IgD-negative memory B cell (primary cell): Measurements from ENCODE around the gene PUSL1. TPM values are rescaled to one million over a fixed set of nuclear protein-coding genes. Genes with fewer than 3 reads are reported as not detected.
A peak's percentile ranks its signal among the peaks of the same experiment; 100 is the strongest.
"Not testable (repeated sequence)": the region's sequence is repeated elsewhere in the genome, so short reads cannot be mapped to it uniquely, and the experiment has no call there.

Experiments
- H3K27ac Mint-ChIP-seq, 3 donors: one replicate each; pipeline ENCODE4 v1.8.0; 2020 to 2022; ENCODE audit warnings: mild to moderate bottlenecking in 3 of 3, mixed read lengths in 3 of 3, moderate library complexity in 1 of 3
- H3K27me3 Mint-ChIP-seq: one replicate; pipeline ENCODE4 v1.8.0; 2021; ENCODE audit warnings: mixed read lengths
- H3K36me3 Mint-ChIP-seq: one replicate; pipeline ENCODE4 v1.8.0; 2020; ENCODE audit warnings: mild to moderate bottlenecking, mixed read lengths
- H3K4me1 Mint-ChIP-seq, 3 donors: one replicate each; pipeline ENCODE4 v1.8.0; 2020 to 2022; ENCODE audit warnings: mixed read lengths in 3 of 3, mild to moderate bottlenecking in 1 of 3
- H3K4me3 Mint-ChIP-seq, 4 donors: one replicate each; pipeline ENCODE4 v1.8.0; 2020 to 2022; ENCODE audit warnings: mild to moderate bottlenecking in 4 of 4, mixed read lengths in 4 of 4, moderate library complexity in 3 of 4
- H3K9me3 Mint-ChIP-seq, 3 donors: one replicate each; pipeline ENCODE4 v1.8.0; 2020 to 2021; ENCODE audit warnings: mixed read lengths in 3 of 3, mild to moderate bottlenecking in 1 of 3
- polyA plus RNA-seq: library from polyadenylated mRNA; unstranded; fragments of 300-500 nt; fragmentation: Illumina TruSeq; gene quantifications from one replicate; pipeline ENCODE4 v1.2.3, GENCODE V29; 2021

PUSL1 gene
- polyA plus RNA-seq, 1 donor from 2014 or later: 21.0 TPM

GRCh38 chr1:1307261-1307922 is 1.0 kb upstream of the PUSL1 start:
- H3K4me1 Mint-ChIP-seq: peaks cover 12 to 18% (median 13%) of the 10 kb centered on the region in 3 donors

DNA sequence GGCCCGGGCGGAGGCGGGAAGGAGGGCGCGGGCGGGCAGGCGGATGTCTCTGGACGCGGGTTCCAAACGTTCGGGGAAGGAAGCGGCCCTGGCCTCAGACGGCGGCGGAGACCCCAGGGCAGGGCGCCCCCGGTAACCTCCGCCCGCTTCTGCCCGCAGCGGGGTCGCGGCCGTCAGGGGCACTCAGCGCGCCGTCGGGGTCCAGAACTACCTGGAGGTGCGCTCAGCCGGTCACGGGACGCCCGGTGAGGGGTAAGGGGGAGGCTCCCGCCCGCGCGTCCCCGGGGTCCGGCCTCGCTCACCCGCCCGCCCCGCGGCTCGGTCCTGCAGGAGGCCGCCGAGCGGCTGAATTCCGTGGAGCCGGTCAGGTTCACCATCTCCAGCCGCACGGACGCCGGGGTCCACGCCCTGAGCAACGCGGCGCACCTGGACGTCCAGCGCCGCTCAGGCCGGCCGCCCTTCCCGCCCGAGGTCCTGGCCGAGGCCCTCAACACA is 406 bp downstream of the PUSL1 start:
- Mint-ChIP-seq H3K27me3 (no peaks in the 10 kb centered on the region), H3K27ac (peak overlapping the region; percentile 62 to 99 (median 88)), H3K4me3 (peak overlapping the region; percentile 87 to 95 (median 94)), H3K36me3 (no peaks in the 10 kb centered on the region), H3K9me3 (no peaks in the 10 kb centered on the region), H3K4me1 (peaks cover 12 to 20% (median 13%) of the 10 kb centered on the region in 3 donors)

More at GRCh38 chr1:1307261-1307922, 1.0 kb upstream of the PUSL1 start:
- H3K27ac Mint-ChIP-seq: peak overlapping the region in 2 of 3 donors; percentile 81 to 95
- H3K27me3 Mint-ChIP-seq: no peaks in the 10 kb centered on the region
- H3K4me3 Mint-ChIP-seq: peak overlapping the region; percentile 87 to 96 (median 94)
- no peaks in the 10 kb centered on the region for H3K36me3 Mint-ChIP-seq
- H3K9me3 Mint-ChIP-seq: no peaks in the 10 kb centered on the region

GRCh38 chr1:1309251-1310108 is 1.1 kb downstream of the PUSL1 start:
- Mint-ChIP-seq H3K27me3 (no peaks in the 10 kb centered on the region), H3K4me1 (peaks cover 12 to 20% (median 13%) of the 10 kb centered on the region in 3 donors), H3K4me3 (peak overlapping the region; percentile 72 to 85 (median 78)), H3K27ac (peak overlapping the region in 2 of 3 donors; percentile 39 to 71), H3K36me3 (no peaks in the 10 kb centered on the region), H3K9me3 (no peaks in the 10 kb centered on the region)

DNA sequence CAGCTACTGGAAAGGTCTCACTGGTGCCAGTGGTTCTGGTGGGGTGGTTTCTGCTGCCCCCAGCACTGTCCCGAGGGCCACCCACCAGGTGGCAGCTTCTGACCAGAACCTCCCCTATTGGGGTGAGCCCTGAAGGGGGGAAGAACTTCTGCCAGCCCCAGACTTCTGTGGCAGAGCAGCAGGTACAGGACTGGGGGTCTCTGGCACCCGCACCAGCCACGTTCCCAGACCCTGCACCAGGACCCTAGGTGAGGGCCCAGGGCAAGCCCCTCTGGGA is 1.6 kb downstream of the PUSL1 start:
- no peaks in the 10 kb centered on the region for H3K36me3 Mint-ChIP-seq
- peaks cover 10 to 16% (median 12%) of the 10 kb centered on the region in 3 donors for H3K4me1 Mint-ChIP-seq
- H3K4me3 Mint-ChIP-seq: peak overlapping the region; percentile 17 to 72 (median 46)
- peak overlapping the region in 1 of 3 donors; percentile 71 for H3K27ac Mint-ChIP-seq
- no peaks in the 10 kb centered on the region for H3K9me3 Mint-ChIP-seq
- no peaks in the 10 kb centered on the region for H3K27me3 Mint-ChIP-seq

DNA sequence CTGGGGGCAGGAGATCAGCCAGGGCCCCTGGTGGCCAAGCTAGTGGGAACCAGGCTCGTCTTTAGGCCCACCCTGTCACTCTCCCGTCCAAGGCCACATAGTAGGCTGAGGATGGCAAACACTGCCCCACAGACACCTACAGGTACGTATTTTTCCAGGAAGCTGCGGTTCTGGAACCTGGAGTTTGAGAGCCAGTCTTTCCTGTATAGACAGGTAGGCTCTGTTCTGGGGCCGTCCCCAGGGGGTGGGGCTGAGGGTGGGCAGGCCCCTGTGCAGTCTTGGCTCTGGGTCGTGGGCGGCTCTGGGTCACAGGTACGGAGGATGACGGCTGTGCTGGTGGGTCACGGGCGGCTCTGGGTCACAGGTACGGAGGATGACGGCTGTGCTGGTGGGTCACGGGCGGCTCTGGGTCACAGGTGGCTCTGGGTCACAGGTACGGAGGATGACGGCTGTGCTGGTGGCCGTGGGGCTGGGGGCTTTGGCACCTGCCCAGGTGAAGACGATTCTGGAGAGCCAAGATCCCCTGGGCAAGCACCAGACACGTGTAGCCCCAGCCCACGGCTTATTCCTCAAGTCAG is 2.2 kb downstream of the PUSL1 start:
- Mint-ChIP-seq H3K4me3 (peak overlapping the region in 3 of 4 donors; percentile 50 to 72 (median 51)), H3K4me1 (peaks cover 9 to 14% (median 10%) of the 10 kb centered on the region in 3 donors), H3K27me3 (no peaks in the 10 kb centered on the region), H3K9me3 (no peaks in the 10 kb centered on the region), H3K27ac (peak overlapping the region in 1 of 3 donors; percentile 71), H3K36me3 (no peaks in the 10 kb centered on the region)

- peaks cover 5 to 9% (median 6%) of the 10 kb centered on the region in 3 donors for H3K4me1 Mint-ChIP-seq
- peak overlapping the region in 1 of 4 donors; percentile 51 for H3K4me3 Mint-ChIP-seq
- no peaks in the 10 kb centered on the region for H3K9me3 Mint-ChIP-seq
- H3K27me3 Mint-ChIP-seq: no peaks in the 10 kb centered on the region
- peak overlapping the region in 1 of 3 donors; percentile 71 for H3K27ac Mint-ChIP-seq
- H3K36me3 Mint-ChIP-seq: no peaks in the 10 kb centered on the region
These were observed 3.0 kb downstream of the PUSL1 start for GRCh38 chr1:1311107-1312104.

DNA sequence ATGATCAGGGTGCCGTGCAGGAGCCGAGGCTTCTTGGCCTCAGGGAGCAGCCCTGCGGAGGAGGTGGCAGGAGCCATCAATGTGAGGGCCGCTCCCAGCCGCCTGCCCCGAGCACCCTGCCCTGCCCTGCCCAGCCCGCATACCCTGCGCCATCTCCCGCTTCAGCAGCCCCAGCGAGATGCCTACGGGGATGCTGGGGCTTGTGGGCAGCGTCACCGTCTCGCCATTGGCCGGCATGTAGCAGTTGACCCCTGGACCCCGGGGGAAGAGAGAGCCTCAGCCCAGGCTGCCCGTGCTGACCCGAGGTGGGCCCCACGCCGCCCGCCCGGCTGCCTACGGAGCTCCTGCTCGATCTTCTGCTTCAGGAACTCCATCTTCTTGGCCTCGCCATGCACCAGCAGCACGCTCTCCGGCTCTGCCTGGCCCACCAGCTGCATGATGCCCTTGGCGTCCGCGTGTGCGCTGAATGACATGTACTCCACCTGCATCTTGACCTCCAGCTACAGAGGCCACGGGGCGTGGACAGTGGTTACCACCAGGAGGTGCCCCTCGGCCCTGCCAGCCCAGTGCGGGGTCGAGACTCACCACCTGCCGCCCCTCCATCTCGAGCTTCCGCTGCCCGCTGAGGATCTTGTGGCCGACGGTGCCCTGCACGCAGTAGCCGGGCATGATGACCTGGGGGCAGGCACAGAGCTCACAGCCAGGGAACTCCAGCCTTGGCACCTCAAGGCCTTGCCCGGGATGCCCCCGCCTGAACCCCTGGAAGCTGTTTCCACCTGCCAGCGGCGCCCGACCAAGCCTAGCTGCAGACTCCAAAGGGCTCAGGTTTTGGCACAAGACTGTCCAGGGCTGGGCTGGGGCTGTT is 4.3 kb downstream of the PUSL1 start:
- Mint-ChIP-seq H3K4me1 (peaks cover 0 to 4% (median 3%) of the 10 kb centered on the region in 3 donors), H3K27me3 (no peaks in the 10 kb centered on the region), H3K27ac (peak overlapping the region in 1 of 3 donors; percentile 78), H3K9me3 (no peaks in the 10 kb centered on the region), H3K4me3 (peak overlapping the region in 1 of 4 donors; percentile 17), H3K36me3 (peaks cover 1% of the 10 kb centered on the region)

DNA sequence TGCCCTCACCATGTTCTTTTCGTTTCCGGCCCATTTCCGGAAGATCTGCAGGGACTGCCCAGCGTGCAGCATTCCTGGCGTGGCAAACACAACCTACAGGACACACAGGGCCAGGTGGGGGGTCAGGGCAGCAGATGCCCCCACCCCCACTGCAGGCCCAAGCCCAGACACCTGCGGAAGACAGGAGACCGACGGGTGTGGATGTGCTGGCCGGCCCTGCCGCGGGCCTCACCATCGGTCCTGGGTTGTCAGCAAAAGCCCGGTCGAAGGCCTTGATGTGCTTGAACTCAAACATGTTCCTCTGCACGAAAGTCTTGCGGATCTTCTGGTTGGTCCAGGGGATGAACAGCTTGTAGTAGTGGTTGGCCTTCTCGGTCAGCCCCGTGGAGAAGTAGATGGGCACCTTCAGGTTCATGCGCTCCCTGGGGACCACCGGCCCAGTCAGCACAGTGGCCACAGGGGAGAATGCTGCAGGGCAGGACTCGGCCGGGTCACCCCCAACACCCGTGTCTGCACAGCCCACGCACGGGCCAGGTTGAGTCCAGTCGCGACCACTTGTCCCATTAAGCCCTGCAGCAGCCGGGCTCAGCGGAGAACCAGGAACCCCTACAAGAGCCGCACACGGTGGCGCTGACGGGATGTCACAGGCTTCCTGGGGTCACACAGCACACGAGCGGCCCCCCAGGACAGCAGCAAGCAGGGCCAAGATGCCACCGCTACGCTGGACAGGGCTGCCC is 5.3 kb downstream of the PUSL1 start:
- peaks cover 0 to 4% (median 3%) of the 10 kb centered on the region in 3 donors for H3K4me1 Mint-ChIP-seq
- H3K27ac Mint-ChIP-seq: no peak overlapping the region
- no peaks in the 10 kb centered on the region for H3K9me3 Mint-ChIP-seq
- H3K27me3 Mint-ChIP-seq: no peaks in the 10 kb centered on the region
- peak overlapping the region in 1 of 4 donors; percentile 76 for H3K4me3 Mint-ChIP-seq
- peaks cover 1% of the 10 kb centered on the region for H3K36me3 Mint-ChIP-seq

GRCh38 chr1:1314237-1314586 is 5.8 kb downstream of the PUSL1 start:
- H3K27me3 Mint-ChIP-seq: no peaks in the 10 kb centered on the region

DNA sequence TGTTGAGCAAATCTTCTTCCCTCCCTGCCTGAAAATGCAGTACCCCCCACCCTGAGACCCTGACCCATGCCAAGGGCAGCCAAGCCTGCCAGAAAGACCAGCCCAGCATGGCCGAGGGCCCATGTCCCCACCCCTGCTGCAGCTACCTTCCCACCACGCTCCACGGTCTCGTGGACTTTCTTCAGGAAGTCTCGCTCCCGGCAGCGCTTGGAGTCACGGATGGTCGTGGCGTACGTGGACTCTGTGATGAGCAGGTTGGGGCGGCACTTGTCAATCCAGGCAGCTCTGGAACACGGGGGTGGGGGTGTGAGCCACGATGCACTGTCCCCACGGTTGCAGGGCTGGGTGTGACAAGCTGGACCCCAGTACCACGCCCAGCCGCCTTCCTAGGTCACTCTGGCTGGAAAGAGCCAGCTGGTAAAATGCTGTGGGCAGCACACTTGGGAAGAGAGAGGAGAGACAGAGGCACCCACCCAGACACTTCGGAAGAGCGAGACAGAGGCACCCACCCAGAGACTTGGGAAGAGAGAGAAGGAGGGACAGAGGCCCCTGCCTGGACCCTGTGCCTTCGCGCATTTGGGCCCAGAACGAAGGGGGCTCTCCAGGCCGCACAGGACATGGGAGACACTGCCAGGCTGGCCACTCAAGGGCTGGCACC is 6.4 kb downstream of the PUSL1 start:
- H3K36me3 Mint-ChIP-seq: peaks cover 1% of the 10 kb centered on the region
- H3K9me3 Mint-ChIP-seq: no peaks in the 10 kb centered on the region
- peaks cover 0 to 3% (median 1%) of the 10 kb centered on the region in 3 donors for H3K4me1 Mint-ChIP-seq
- no peak overlapping the region for H3K4me3 Mint-ChIP-seq
- H3K27me3 Mint-ChIP-seq: no peaks in the 10 kb centered on the region
- peak overlapping the region in 1 of 3 donors; percentile 59 for H3K27ac Mint-ChIP-seq

More at GRCh38 chr1:1314237-1314586, 5.8 kb downstream of the PUSL1 start:
- Mint-ChIP-seq H3K9me3 (no peaks in the 10 kb centered on the region), H3K4me1 (peaks cover 0 to 4% (median 3%) of the 10 kb centered on the region in 3 donors), H3K36me3 (peaks cover 1% of the 10 kb centered on the region), H3K4me3 (no peak overlapping the region), H3K27ac (no peak overlapping the region)

- H3K9me3 Mint-ChIP-seq: no peaks in the 10 kb centered on the region
- no peaks in the 10 kb centered on the region for H3K27me3 Mint-ChIP-seq
- peaks cover 0 to 4% (median 3%) of the 10 kb centered on the region in 3 donors for H3K4me1 Mint-ChIP-seq
- H3K27ac Mint-ChIP-seq: no peak overlapping the region
- peaks cover 1% of the 10 kb centered on the region for H3K36me3 Mint-ChIP-seq
- H3K4me3 Mint-ChIP-seq: no peak overlapping the region
These were observed 7.1 kb downstream of the PUSL1 start for GRCh38 chr1:1315435-1315954.

DNA sequence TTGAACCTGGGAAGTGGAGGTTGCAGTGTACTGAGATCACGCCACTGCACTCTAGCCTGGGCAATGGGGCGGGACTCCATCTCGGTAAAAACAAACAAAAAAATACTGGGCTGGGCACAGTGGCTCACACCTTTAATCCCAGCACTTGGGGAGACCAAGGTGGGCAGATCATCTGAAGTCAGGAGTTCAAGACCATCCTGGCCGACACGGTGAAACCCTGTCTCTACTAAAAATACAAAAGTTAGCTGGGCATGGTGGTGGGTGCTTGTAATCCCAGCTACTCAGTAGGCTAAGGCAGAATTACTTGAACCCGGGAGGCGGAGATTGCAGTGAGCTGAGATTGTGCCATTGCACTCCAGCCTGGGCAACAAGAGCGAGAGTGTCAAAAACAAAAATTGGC is 7.8 kb downstream of the PUSL1 start:
- not testable (repeated sequence) for H3K4me1 Mint-ChIP-seq, H3K27me3 Mint-ChIP-seq, H3K36me3 Mint-ChIP-seq, H3K9me3 Mint-ChIP-seq
- Mint-ChIP-seq H3K27ac (peak overlapping the region in 1 of 3 donors; percentile 39), H3K4me3 (peak overlapping the region in 1 of 4 donors; percentile 50)
